Dendritic cell treated with granulocyte-macrophage colony-stimulating factor and Interleukin-4, amounts not matched to agents 40 ng/mL and 50 ng/mL, for 4 days (primary cell): ENCODE measurements around the gene ZNF219.

ENCODE experiments used
- H3K27ac Mint-ChIP-seq: one replicate; pipeline ENCODE4 v1.8.0; 2022; ENCODE audit warnings: mild to moderate bottlenecking, mixed read lengths
- H3K27me3 Mint-ChIP-seq: one replicate; pipeline ENCODE4 v1.8.0; 2022; ENCODE audit warnings: mild to moderate bottlenecking, mixed read lengths
- H3K36me3 Mint-ChIP-seq: one replicate; pipeline ENCODE4 v1.8.0; 2022; ENCODE audit warnings: low read depth, mixed read lengths
- H3K4me1 Mint-ChIP-seq: one replicate; pipeline ENCODE4 v1.8.0; 2022; ENCODE audit warnings: low read depth, mixed read lengths
- H3K4me3 Mint-ChIP-seq: one replicate; pipeline ENCODE4 v1.8.0; 2022; ENCODE audit warnings: mild to moderate bottlenecking, moderate library complexity, mixed read lengths
- H3K9me3 Mint-ChIP-seq: one replicate; pipeline ENCODE4 v1.8.0; 2022; ENCODE audit warnings: mixed read lengths
- intact Hi-C: fragments of 100-400 bp; cut with micrococcal nuclease; formaldehyde crosslinking; loops from one replicate; pipeline ENCODE4 v1.15.0; 2022

Gene ZNF219

DNA sequence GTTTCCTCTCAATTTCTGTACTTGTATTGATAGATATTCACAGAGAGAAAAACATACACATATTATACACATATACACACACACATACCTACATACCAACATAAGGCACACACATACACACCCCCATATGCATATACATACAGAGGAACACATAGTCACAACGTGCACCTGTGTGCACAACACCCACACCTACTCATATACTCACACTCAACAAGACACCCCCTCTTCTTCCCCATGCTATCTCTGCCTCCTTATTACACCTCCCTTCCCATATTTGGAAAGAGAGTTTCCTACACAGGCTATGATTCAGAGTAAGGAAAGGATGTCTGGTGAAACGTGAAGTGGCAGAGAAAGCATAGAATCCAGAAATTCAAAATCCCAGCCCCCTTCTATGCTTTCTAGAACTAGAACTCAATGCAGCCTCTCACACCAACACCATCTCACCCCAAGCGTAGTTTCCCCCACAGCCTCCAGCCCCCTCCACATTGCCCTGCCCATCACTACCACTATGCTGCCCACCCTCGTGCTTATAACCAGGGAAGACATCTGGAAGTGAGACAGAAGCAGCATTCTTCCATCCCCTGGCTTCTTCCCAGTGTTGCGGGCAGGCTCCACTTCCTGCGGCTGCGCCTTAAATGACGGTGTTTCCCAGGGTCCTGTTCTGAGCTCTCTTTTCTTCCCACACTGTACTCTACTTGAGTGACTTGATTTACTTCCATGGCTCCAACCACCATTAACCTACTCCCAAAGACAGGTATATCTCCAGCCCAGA, 38.4 kb downstream of the ZNF219 start:
- Mint-ChIP-seq H3K4me1 (no peaks in the 10 kb centered on the region), H3K27me3 (peaks cover 26% of the 10 kb centered on the region), H3K36me3 (no peaks in the 10 kb centered on the region), H3K4me3 (no peak overlapping the region), H3K27ac (no peak overlapping the region), H3K9me3 (no peaks in the 10 kb centered on the region)
- intact Hi-C loops, result no loop called here

DNA sequence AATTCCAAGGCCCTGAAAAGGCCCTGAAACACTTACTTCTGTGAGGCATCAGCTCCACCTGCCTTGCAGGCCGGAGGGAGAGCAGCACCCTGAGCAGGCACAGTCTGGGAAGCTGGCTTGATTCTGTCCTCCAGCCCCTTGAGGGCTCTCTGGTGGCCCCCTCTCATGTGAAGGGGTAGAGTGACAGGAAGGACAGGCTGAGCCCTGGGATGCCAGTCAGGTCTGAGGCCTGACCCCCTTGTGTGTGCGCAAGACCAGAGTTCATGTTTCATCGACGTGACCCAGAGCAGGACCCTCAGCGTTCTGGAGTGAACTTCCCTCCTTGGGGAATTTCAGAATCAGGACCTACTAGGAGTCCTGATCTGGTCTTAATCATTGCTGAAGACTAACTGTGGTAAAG, 39.6 kb downstream of the ZNF219 start:
- intact Hi-C loops, result no loop called here
- no peaks in the 10 kb centered on the region for H3K9me3 Mint-ChIP-seq
- no peak overlapping the region for H3K27ac Mint-ChIP-seq
- no peaks in the 10 kb centered on the region for H3K4me1 Mint-ChIP-seq
- H3K4me3 Mint-ChIP-seq, result no peak overlapping the region
- H3K27me3 Mint-ChIP-seq, result peaks cover 21% of the 10 kb centered on the region
- no peaks in the 10 kb centered on the region for H3K36me3 Mint-ChIP-seq

DNA sequence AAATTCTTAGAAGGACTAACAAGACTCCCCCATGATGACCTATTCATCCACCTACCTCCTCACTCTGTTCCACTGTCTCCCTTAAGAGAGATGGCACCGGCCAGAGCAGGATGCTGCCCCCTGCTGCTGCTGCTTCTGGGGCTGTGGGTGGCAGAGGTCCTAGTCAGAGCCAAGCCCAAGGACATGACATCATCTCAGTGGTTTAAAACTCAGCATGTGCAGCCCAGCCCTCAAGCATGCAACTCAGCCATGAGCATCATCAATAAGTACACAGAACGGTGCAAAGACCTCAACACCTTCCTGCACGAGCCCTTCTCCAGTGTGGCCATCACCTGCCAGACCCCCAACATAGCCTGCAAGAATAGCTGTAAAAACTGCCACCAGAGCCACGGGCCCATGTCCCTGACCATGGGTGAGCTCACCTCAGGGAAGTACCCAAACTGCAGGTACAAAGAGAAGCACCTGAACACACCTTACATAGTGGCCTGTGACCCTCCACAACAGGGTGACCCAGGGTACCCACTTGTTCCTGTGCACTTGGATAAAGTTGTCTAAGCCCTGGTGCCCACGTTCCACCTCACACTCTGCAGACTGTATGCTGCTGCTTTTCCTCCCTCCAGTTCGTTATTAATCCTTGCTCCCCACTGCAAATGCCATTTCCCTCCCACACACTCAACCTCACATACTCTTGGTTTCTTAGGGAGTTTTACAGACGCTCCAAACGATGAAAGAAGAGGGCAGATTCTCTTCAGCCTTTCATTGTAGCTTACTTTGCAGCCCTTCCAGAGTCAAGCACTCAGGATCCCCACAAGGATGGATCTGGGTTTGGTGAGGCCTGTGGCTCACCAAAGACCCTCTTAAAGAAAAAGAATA, 40.4 kb downstream of the ZNF219 start, which contains the start of gene RNASE8:
TSS of gene RNASE8 (plus strand) at position 20 of the 873 bp plus-strand sequence. CDS start at position 91, 71 bp downstream.
- no peaks in the 10 kb centered on the region for H3K36me3 Mint-ChIP-seq
- no peak within 1 kb of the TSS for H3K4me3 Mint-ChIP-seq
- no peak within 1 kb of the TSS for H3K27ac Mint-ChIP-seq
- H3K4me1 Mint-ChIP-seq, result no peaks in the 10 kb centered on the region
- no peaks in the 10 kb centered on the region for H3K9me3 Mint-ChIP-seq
- intact Hi-C loops, result no loop called here
- H3K27me3 Mint-ChIP-seq, result peaks cover 18% of the 10 kb centered on the region

DNA sequence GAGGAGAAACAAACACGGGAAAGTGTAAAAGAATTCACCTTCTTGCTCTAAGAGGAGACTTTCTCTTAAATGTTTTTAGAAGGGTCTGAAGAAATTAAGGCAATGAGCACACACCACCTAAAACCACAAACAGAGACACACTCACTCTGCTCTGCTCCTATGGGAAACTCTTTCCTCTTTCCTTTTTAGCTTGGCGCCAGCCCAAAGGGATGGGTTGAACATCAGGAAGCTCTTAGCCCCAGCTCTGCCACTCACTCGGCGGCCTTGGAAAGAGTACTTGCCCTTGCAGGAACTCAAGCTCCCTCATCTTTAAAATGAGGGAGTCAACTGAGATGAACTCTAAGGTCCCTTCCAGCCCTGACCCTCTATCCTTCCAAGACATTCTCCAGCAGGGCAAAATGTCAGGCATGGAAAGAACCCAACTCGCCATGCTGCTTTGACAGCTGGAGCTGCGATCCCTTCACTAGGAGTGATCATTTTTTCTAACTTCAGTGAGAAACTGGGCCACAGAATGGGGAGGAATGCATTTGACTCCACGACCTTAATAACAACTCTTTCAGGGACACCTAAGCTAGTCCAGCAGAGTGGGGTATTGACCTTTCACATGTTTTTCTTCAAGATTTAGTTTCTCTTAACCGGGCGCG, 41.8 kb downstream of the ZNF219 start:
- Mint-ChIP-seq H3K36me3 (no peaks in the 10 kb centered on the region), H3K9me3 (no peaks in the 10 kb centered on the region), H3K4me1 (no peaks in the 10 kb centered on the region), H3K4me3 (no peak overlapping the region), H3K27me3 (peaks cover 15% of the 10 kb centered on the region), H3K27ac (no peak overlapping the region)
- intact Hi-C loops, result no loop called here

DNA sequence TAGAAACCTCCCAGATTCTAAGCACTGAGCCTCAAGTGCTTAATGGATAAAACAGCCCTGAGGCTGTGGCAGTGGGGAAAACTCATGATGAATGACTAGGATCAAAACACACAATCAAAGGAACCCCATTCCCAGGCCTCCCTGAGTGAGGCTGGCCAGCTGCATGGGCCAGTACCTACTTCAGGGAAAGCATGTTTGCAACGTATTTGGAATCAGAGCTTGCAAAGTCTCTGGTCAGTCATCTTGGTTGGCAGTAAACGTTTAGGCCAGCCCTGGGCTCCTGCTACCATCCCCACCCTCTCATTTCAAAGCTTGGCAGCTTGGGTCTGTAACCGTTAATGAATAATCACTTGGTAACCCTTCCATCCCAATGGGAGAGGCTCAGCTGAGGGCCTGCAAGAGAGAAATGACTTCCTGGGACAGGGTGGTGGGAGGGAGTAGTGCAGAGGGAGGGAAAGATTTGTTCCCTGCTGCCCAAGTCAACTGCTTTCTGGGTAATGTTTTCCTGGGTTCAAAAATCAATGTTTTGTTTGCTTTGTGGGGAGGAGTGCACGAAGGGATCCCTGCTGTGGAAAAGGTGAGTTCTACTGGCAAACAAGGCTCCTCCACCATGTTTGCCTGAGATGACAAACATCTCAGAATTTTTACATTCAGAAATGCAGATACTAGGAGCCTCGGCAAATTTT, 42.9 kb downstream of the ZNF219 start:
- H3K36me3 Mint-ChIP-seq, result no peaks in the 10 kb centered on the region
- H3K27me3 Mint-ChIP-seq, result peaks cover 9% of the 10 kb centered on the region
- H3K4me1 Mint-ChIP-seq, result peaks cover 3% of the 10 kb centered on the region
- H3K27ac Mint-ChIP-seq, result no peak overlapping the region
- H3K4me3 Mint-ChIP-seq, result no peak overlapping the region
- H3K9me3 Mint-ChIP-seq, result no peaks in the 10 kb centered on the region
- intact Hi-C loops, result no loop called here

DNA sequence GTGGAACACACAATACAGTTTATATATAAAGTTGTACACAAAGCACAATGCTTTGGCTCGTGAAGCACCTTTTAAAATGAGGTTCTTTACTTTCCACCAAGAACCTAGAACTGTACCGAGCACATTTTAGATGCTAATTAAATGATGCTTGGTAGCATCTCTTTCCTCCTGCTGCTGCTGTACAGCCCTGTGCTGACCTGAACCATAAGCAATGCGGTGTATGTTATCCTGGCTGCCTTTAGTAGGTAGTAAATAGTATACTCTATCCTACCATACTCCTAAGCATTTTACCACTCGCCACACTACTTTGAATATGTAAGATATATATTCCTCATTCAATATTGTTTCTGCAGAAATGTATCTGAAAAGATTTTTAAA, 43.7 kb downstream of the ZNF219 start:
- H3K36me3 Mint-ChIP-seq, result no peaks in the 10 kb centered on the region
- peaks cover 7% of the 10 kb centered on the region for H3K27me3 Mint-ChIP-seq
- no peaks in the 10 kb centered on the region for H3K9me3 Mint-ChIP-seq
- no peak overlapping the region for H3K4me3 Mint-ChIP-seq
- intact Hi-C loops, result no loop called here
- H3K4me1 Mint-ChIP-seq, result peaks cover 5% of the 10 kb centered on the region
- no peak overlapping the region for H3K27ac Mint-ChIP-seq

DNA sequence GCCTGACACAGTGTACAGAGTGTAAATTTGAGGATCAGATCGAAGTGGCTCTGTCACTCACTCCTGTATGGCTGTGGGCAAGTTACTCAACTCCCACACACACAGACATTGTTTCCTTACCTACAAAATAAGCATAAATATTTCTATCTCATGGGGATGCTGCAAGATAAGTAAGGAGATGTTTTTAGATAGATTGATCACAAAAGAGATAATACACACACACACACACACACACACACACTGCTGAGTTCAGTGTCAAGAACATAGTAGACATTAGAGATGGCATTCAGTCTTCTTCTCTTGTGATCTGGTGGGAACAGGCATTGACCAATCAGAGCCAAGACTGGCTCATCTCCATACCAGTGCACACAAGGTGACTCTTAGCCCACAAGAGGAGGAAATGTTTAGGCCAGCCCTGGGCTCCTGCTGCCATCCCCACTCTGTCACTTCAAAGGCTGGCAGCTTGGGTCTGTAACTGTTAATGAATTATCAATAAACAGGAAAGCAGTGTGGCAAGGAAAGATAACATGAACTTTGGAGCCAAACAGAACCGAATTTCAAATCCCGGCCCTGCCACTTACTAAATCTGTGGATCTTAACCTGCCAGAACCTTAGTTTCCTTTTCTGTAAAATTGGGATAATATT, 44.2 kb downstream of the ZNF219 start:
- intact Hi-C loops, result no loop called here
- Mint-ChIP-seq H3K36me3 (no peaks in the 10 kb centered on the region), H3K27ac (no peak overlapping the region), H3K4me1 (peaks cover 5% of the 10 kb centered on the region), H3K27me3 (peaks cover 7% of the 10 kb centered on the region), H3K9me3 (no peaks in the 10 kb centered on the region), H3K4me3 (no peak overlapping the region)

DNA sequence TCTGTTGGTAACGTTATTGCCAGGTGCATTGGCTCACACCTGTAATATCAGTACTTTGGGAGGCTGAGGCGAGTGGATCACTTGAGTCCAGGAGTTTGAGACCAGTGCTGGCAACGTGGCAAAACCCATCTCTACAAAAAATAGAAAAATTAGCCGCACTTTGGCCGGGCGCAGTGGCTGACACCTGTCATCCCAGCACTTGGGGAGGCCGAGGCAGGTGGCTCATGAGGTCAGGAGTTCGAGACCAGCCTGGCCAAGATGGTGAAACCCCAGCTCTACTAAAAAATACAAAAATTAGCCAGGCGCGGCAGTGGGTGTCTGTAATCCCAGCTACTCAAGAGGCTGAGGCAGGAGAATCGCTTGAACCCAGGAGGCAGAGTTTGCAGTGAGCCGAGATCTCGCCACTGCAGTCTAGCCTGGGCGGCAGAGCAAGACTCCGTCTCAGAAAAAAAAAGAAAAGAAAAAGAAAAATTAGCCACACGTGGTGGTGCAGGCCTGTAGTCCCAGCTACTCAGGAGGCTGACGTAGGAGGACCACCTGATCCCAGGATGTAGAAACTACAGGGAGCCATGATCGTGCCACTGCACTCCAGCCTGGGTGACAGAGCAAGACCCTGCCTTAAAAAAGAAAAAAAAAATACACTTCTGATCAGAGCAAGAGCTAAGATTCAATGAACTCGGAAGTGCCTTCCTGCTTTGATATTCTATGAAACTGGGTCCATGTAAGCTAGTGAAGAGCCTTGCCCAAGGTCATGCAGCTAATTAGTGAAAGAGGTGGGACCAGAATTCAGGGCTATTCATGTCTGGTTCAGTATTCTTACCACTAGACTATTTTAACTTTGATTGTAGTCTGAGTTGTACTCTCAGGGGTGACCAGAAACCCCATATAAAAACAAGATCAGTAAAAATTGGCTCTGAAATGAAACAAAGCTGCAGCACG, 45.0 kb downstream of the ZNF219 start:
- no peak overlapping the region for H3K4me3 Mint-ChIP-seq
- peaks cover 7% of the 10 kb centered on the region for H3K27me3 Mint-ChIP-seq
- no peak overlapping the region for H3K27ac Mint-ChIP-seq
- H3K36me3 Mint-ChIP-seq, result no peaks in the 10 kb centered on the region
- intact Hi-C loops, result no loop called here
- H3K4me1 Mint-ChIP-seq, result peaks cover 5% of the 10 kb centered on the region
- H3K9me3 Mint-ChIP-seq, result no peaks in the 10 kb centered on the region

DNA sequence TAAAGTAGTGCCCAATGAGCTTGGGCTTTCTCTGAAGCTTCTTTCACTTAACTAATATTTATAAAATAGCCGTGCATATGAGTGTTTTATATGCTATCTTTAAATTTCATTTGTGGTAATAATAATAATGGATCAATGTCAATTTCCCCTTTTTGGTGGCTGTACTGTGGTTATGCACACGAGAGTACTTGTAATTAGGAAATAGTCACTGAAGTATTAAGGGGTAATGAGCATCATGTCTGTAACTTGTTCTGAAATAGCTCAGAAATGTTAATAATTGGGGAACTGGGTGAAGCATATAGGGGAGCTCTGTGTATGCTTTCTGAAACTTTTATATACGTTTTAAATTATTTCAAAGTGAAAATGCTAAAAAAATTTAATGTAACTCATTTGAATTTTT, 47.9 kb downstream of the ZNF219 start:
- intact Hi-C loops, result no loop called here
- Mint-ChIP-seq H3K36me3 (no peaks in the 10 kb centered on the region), H3K27me3 (peaks cover 9% of the 10 kb centered on the region), H3K4me3 (no peak overlapping the region), H3K4me1 (peaks cover 5% of the 10 kb centered on the region), H3K9me3 (no peaks in the 10 kb centered on the region), H3K27ac (no peak overlapping the region)

DNA sequence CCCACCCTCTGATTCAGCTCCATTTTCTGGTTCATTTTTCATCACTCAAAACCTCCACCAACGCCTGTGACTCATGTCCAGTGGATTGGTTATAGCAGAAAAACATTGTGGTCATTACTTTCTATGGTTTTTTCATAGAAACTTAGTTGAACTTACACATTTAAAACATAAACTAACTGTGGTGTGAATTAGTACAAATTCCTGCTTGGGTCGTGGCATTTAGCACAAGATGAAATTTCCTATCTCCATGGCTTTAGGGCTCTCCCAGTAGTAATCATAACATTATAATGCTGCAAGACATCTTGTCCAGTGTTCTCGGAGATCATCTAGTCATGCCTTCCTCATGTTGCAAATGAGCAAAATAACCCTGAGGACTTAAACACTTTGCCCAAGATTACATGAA, 49.2 kb downstream of the ZNF219 start:
- H3K27me3 Mint-ChIP-seq, result peaks cover 17% of the 10 kb centered on the region
- H3K4me1 Mint-ChIP-seq, result peaks cover 9% of the 10 kb centered on the region
- H3K4me3 Mint-ChIP-seq, result no peak overlapping the region
- no peaks in the 10 kb centered on the region for H3K9me3 Mint-ChIP-seq
- no peaks in the 10 kb centered on the region for H3K36me3 Mint-ChIP-seq
- intact Hi-C loops, result no loop called here
- no peak overlapping the region for H3K27ac Mint-ChIP-seq

DNA sequence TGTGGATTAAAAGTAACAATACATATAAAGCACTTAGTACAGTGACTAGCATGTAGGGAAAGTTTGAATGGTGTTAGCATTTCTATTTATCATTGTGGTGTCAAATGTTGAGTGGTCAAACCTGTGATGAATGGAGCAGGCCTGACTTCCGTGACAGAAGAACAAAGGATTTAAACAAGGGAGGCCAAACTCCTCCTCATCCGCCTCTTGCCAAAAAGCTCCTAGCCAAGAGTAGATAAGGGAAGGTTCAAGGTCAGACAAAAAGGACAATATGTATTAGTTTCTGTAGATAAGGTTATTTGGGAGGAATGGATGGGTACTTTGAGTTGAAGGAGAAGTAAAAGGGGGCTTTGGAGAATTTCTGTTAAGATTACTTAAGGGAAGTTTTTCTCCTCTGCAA, 49.8 kb downstream of the ZNF219 start:
- no peak overlapping the region for H3K4me3 Mint-ChIP-seq

DNA sequence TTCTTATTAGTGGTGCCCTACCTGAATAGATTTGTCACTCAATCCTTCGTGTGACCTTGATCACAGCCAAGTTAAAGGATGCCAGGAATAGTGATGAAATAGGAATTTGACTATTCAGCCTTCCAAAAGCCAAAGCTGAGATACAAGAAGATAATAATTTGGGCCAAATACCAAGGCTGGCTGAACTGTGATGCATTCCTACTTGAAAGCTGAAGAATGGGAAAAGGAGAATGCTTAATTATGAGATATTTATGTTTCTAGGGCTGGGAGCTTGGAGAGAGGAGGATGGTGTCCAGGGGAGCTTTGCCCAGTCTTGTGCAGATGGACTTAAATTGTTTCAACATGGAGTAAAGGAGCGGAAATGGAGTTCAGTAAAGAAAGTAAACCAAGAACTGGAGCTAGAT, 51.1 kb downstream of the ZNF219 start:
- Mint-ChIP-seq H3K4me1 (peaks cover 25% of the 10 kb centered on the region), H3K27me3 (peaks cover 29% of the 10 kb centered on the region), H3K36me3 (no peaks in the 10 kb centered on the region), H3K27ac (no peak overlapping the region), H3K4me3 (no peak overlapping the region), H3K9me3 (no peaks in the 10 kb centered on the region)
- intact Hi-C loops, result no loop called here

More for the DNA sequence above, 49.8 kb downstream of the ZNF219 start:
- Mint-ChIP-seq H3K36me3 (no peaks in the 10 kb centered on the region), H3K9me3 (no peaks in the 10 kb centered on the region), H3K4me1 (peaks cover 14% of the 10 kb centered on the region), H3K27ac (no peak overlapping the region), H3K27me3 (peaks cover 19% of the 10 kb centered on the region)
- intact Hi-C loops, result no loop called here
